GM21447 (cell line): ENCODE data around the gene TMEM37.

ENCODE experiments used
- ATAC-seq: cut with Tn5 transposase; IDR thresholded peaks from one replicate; pipeline ENCODE4 v1.9.1; 2021; ENCODE audit not compliant: unreplicated experiment

TMEM37 gene

GRCh38 chr2:119417908-119418307 is 13.7 kb upstream of the TMEM37 start:
- ATAC-seq: no peak

DNA sequence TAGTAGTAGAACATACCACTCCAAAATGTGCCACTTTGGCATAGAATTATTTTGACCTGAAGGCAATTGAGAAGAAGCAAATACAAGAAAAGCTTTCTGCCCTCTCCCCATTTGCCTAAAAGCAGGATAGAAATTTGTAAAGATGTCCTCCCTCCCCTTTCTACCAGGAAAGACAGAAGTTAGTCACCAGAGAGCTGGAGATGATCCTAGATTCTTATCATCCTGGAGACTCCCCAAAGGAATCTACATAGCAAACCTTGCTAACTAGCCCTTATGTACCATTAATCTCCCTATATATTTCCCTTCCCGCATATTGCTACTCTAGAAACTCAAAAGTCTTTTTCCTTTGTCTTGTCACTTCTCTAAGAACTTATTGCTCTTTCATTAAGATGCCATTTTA is 12.6 kb upstream of the TMEM37 start:
- ATAC-seq: no peak

GRCh38 chr2:119419803-119420508 is 11.7 kb upstream of the TMEM37 start:
- no peak for ATAC-seq

DNA sequence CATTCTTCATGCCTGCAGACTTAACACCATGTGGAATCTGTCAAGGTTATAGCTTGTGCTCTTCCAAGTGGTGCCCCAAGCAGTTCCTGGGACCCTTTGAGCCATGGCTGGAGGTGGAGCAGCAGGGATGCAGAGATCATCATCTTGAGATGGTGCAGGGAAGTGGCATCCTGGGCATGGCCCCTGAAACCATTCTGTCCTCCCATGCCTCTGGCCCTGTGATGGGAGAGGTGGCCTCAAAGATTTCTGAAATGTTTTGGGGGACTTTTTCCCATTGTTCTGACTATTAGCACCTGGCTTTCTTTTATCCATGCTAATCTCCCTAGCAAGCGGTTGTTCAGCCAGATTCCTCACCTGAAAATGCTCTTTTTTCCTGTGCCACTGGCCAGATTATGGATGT is 10.3 kb upstream of the TMEM37 start:
- ATAC-seq: no peak

GRCh38 chr2:119421741-119422140 is 9.9 kb upstream of the TMEM37 start:
- ATAC-seq: no peak

DNA sequence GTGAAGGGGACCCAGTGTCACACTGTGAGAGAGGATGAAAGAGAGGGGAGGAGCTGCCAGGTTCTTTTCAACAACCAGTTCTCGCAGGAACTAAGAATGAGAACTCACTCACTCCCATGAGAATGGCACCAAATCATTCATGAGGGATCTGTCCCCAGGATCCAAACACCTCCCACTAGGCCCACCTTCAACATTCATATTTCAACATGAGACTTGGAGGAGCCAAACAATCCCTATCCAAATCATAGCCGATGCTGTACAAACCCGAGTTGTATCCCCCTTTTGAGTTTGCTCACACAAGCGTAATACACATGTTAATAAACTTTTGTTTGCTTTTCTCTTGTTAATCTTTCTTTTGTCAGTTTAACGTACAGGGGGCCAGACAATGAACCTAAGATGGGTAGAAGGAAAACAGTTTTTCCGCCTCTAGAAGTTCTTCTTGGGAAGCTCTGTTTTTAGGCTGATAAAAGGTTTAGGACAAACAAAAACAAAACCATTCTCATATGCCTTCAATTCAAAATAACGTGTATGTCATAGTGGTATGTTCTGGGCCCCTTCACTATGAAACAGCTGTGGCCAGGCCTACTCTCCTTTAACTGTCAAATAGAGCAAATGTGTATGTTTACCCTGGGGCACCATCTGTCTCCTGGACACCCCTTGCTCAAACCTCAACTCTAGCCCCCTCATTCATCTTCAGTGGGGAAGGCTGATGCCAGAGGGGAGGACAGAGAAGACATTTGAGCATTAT is 9.1 kb upstream of the TMEM37 start:
- ATAC-seq: no peak

- ATAC-seq: no peak
Measured at GRCh38 chr2:119423108-119423444, 8.6 kb upstream of the TMEM37 start.

- no peak for ATAC-seq
Measured at GRCh38 chr2:119423811-119424210, 7.8 kb upstream of the TMEM37 start.

GRCh38 chr2:119424284-119425118 is 7.2 kb upstream of the TMEM37 start:
- ATAC-seq: no peak

DNA sequence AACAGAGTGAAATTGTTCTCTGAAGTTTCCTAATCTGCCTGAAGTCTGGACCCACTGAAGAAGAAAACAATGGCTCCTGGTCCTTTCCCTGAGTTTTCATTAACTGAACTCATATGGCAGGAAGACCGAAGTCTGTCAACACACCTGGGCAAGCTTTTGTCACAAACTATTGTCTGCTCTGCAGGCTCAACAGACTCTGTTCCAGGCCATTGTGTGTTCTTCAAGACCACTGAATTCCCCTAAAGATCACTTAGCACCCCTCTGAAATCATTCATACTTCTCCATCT is 6.6 kb upstream of the TMEM37 start:
- ATAC-seq: no peak

DNA sequence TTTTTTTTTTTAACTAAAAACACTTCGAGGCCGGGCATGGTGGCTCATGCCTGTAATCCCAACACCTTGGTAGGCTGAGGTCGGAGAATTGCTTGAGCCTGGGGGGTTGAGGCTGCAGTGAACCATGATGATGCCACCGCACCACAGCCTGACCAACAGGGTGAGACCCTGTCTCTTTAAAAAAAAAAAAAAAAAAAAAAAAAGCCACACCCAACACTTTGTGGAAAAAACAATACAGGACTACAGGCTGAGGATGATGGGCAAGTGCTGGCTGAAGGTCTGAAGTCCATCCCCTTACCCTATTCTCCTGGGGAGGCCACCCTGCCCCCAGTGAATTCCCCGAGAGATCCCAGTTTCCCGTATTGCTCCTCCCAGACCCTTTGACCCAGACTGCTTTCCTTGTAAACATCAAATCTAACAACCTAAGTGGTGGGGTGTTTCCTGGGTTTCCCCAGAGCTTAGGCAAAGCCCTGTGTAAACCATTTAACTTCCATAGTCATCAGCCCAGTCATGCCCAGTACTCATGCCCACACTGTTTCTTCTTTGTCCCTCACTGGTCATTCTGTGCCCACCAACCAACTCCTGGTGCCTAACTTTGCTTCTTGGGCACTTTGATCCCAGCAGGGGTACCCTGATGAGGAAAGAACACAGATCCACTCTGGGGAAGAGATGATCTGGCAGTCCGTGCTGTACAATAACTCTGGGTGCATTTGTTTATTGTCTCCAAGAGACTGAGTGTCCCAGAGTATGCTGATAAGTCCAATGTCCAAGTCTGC is 5.8 kb upstream of the TMEM37 start:
- ATAC-seq: no peak

GRCh38 chr2:119426396-119426675 is 5.3 kb upstream of the TMEM37 start:
- no peak for ATAC-seq

DNA sequence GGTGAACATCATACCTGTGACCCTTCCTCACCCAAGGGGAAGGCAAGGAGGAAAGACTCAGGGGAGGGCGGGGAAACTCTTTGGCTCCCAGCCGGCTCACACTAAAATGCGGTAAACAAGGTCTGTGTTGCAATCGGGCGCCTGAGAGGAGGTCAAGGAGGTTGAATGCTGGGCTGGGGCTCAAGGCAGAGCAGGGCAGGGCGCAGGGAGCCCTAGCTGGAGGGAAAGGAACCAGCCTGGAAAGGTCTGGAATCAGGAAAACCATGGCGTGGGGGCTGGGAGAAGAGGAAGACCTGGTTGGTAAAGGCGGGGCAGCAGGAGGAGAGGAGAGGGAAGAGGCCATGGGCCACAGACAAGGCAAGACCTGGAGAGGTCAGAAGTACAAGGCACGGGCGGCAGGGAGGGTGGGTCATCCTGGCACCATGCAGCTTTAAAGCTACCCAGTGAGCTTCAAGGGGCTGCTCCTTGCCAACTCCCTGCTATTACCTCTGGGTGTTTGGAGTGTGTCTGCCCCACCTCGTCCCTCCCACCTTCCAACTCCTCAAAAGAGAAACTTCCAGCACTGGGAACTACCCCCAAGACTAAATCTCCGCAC is 4.8 kb upstream of the TMEM37 start:
- no peak for ATAC-seq

- no peak for ATAC-seq
Measured at GRCh38 chr2:119427756-119428155, 3.9 kb upstream of the TMEM37 start.

DNA sequence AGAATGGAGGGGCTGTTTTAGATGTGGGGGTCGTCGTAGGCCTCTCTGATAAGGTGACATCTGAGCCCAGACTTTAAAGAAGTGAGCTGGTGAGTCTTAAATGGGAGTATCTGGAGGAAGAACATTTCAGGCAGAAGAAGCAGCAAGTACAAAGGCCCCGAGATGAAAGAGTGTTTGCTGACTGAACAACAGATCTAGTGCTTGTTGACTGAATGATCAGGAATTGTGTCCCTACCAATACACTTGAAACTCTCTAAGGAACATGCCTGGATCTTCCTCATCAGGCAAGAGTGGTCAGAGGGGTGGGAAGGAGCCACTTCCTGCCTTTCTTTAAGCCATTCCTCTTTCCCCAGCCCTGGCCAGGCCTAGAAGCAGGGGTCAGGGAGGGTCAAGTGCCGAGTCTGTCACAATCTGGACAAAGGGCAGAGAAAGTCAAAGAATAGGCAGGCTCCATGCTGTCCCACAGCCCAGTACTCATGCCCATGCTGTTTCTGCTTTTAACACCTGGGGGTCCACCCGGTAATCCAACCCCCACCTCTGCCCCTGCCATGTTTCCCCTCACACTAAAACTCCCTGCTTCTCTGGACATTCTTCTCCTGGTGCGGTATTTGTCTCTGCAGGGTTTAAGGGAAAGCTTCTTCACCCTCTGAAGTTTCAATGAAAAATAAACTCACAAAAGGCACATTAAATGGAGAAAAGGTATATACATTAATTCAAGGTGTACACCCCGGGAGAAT is 3.0 kb upstream of the TMEM37 start:
- ATAC-seq: no peak

DNA sequence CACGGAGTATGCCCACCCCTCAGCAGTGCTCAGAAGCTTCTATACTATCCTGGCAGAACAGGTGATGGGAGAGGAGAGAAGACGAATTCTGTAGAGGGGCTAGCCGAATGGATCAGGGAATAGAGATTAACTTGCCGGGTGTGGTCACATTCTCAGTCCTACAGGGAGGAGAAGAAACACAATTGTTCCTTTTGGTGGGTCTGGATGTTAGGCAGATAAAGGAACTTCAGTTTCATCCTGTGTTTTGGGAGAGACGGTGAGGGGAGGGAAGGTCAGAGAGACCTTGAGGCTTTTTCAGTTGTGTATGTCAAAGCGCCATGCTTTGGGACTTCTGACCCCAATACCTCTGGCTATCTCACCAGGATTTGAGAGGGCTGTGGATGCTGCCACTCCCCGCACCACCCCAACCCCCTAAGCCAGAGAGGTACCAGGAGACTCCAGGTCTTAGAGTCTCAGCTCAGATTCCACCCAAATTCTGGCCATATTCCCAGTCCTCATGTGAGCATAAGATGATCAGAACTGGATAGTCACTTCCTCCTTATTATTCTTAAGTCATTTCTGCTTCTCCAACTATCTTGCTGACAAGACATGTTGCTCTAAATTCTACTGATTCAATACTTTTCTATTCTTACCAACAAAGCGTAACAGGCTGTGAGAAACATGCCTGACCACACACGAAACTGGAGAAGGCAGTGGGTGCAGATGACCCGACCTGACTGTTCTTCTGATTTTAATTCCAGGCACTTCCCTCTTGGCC is 2.3 kb upstream of the TMEM37 start:
- ATAC-seq: no peak

DNA sequence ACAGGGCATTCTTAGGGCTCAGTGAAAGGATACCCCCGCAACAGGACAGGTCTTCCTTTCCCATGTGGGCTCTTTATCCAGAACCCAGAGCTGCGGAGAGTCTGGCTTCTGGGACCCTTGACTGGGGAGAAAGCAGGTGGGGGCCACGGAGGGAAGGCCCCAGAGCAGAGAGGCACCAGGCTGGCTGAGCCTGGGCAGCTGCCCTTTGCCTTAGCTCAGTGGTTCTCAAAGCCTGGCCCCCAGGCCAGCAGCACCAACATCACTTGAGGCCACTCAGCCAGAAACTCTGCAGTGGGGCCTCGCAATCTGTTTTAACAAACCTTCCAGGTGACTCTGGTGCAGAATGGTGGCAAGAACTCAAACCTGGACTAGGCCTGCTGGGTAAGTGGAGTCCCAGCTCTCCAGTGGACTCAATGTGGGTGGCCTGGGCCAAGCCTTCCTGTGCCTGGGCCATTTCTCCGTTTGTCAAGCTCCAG is 1.6 kb upstream of the TMEM37 start:
- no peak for ATAC-seq

DNA sequence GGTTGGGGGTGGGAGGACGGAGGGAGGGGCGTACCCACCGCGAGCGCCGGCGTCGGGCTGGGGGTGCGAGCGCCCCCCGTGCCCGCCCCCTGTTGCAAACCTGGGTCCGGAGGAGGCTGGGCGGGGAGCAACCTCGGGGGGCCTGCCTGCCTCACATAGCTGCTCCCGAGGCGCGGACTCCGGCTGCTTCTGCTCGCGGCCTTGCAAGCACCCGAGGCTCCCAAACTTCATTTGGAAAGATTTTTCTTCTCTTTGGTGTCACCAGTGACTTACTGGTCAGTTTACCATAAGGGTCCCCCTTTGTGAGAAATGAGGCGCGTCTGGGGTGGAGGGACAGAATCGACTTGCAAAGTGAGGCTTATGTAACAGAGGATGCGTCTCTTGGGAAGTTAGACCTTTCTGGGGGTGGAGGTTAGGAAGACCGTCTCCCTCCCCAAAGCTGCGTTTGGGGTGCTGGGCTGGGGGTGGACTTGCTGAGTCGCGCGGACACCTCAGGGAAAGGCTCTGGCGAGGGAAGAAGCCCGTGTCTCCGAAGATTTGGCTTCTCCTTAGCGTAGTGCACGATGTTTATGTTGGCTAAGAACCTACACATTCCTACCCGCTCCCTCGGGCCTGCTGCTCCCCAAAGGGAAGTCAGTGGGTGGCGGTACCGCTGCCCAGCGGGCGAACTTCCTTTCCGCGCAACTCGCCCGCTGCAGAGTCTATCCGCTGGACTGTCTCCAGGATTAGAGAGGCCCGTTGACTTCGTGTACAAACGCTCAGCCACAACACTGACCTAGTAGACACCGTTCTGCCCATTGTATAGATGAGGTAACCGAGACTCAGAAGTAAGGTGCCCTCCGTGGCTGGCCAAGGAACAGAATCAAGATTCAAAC is 559 bp downstream of the TMEM37 start:
- ATAC-seq: peak; percentile 1
